GM23338 (cell line): Measurements from ENCODE around the gene COX6B2. TPM values are rescaled to one million over a fixed set of nuclear protein-coding genes. Genes with fewer than 3 reads are reported as not detected.

Experiments used
- ATAC-seq: fragments of 200-7000 bp; cut with Tn5 transposase; 3 replicates; pipeline ENCODE4 v1.9.1; 2020
- DNase-seq: peaks from one replicate; pipeline ENCODE4 v3.0.0-alpha.2; 2015; ENCODE audit warnings: low spot score
- H2AFZ ChIP-seq: fragments of 200-600 bp; sonication (generic); 2 replicates; pipeline ENCODE4 v1.8.0; 2016; ENCODE audit warnings: antibody characterized with exemption, mild to moderate bottlenecking, moderate library complexity
- H3F3A ChIP-seq: fragments of 200-600 bp; sonication (generic); replicated peaks from 2 replicates; pipeline ENCODE4 v1.8.0; 2017; ENCODE audit warnings: antibody characterized with exemption, mixed run types, low read depth
- H3K27ac ChIP-seq: fragments of 200-600 bp; sonication (generic); 2 replicates; pipeline ENCODE4 v1.6.1; 2016; ENCODE audit warnings: low read depth
- H3K27me3 ChIP-seq: fragments of 200-600 bp; sonication (generic); 2 replicates; pipeline ENCODE4 v1.8.0; 2016; ENCODE audit warnings: mild to moderate bottlenecking, mixed run types, moderate library complexity; ENCODE audit not compliant: insufficient read depth
- H3K36me3 ChIP-seq: fragments of 200-600 bp; sonication (generic); 2 replicates; pipeline ENCODE4 v1.8.0; 2016; ENCODE audit warnings: mild to moderate bottlenecking; ENCODE audit not compliant: insufficient read depth
- H3K4me1 ChIP-seq: fragments of 200-600 bp; sonication (generic); 2 replicates; pipeline ENCODE4 v1.8.0; 2016; ENCODE audit warnings: mild to moderate bottlenecking, moderate library complexity; ENCODE audit not compliant: insufficient read depth
- H3K4me2 ChIP-seq: fragments of 200-600 bp; sonication (generic); 2 replicates; pipeline ENCODE4 v1.7.1; 2017; ENCODE audit warnings: mixed run types
- H3K4me3 ChIP-seq: fragments of 200-600 bp; sonication (generic); 2 replicates; pipeline ENCODE4 v1.6.1; 2016; ENCODE audit warnings: mixed run types
- H3K79me2 ChIP-seq: fragments of 200-600 bp; sonication (generic); replicated peaks from 2 replicates; pipeline ENCODE4 v1.8.0; 2017; ENCODE audit warnings: mild to moderate bottlenecking; ENCODE audit not compliant: insufficient read depth
- H3K9me2 ChIP-seq: fragments of 200-600 bp; sonication (generic); 2 replicates; pipeline ENCODE4 v1.8.0; 2017; ENCODE audit not compliant: insufficient read depth
- H4K20me1 ChIP-seq: fragments of 200-600 bp; sonication (generic); replicated peaks from 2 replicates; pipeline ENCODE4 v1.8.0; 2017; ENCODE audit warnings: mild to moderate bottlenecking; ENCODE audit not compliant: insufficient read depth
- H3K27ac Mint-ChIP-seq: 2 replicates; pipeline ENCODE4 v1.8.0; 2020; ENCODE audit warnings: inconsistent platforms, mild to moderate bottlenecking, moderate library complexity, mixed read lengths
- H3K27me3 Mint-ChIP-seq: 3 replicates; pipeline ENCODE4 v1.8.0; 2022; ENCODE audit warnings: low read depth, mild to moderate bottlenecking, moderate library complexity, mixed read lengths, inconsistent platforms; ENCODE audit not compliant: insufficient read depth, poor library complexity
- H3K36me3 Mint-ChIP-seq: 3 replicates; pipeline ENCODE4 v1.8.0; 2021; ENCODE audit warnings: low read depth, mild to moderate bottlenecking, inconsistent platforms, moderate library complexity, mixed read lengths
- H3K4me1 Mint-ChIP-seq: 3 replicates; pipeline ENCODE4 v1.8.0; 2020; ENCODE audit warnings: mild to moderate bottlenecking, inconsistent platforms, mixed read lengths
- H3K4me3 Mint-ChIP-seq: 3 replicates; pipeline ENCODE4 v1.8.0; 2021; ENCODE audit warnings: moderate library complexity, mild to moderate bottlenecking, inconsistent platforms, mixed read lengths
- H3K9me3 Mint-ChIP-seq: 3 replicates; pipeline ENCODE4 v1.8.0; 2020; ENCODE audit warnings: moderate library complexity, mild to moderate bottlenecking, inconsistent platforms, mixed read lengths
- CTCF ChIP-seq, 2 experiments: fragments of 200-600 bp in 1 of 2; sonication (generic) in 1 of 2; conservative IDR thresholded peaks; 2 replicates each; pipeline versions ENCODE4 v1.5.1 to v1.6.1; 2016 to 2017; ENCODE audit warnings: antibody characterized with exemption in 2 of 2, low read depth in 2 of 2, mild to moderate bottlenecking in 2 of 2, moderate library complexity in 1 of 2
- EZH2phosphoT487 ChIP-seq: fragments of 200-600 bp; sonication (generic); IDR thresholded peaks from one replicate; pipeline ENCODE4 v1.8.1; 2018; ENCODE audit warnings: antibody characterized with exemption; ENCODE audit not compliant: unreplicated experiment
- REST ChIP-seq: IDR thresholded peaks from one replicate; pipeline ENCODE4 v1.6.1; 2018; ENCODE audit warnings: antibody characterized with exemption; ENCODE audit not compliant: unreplicated experiment
- STAT1 ChIP-seq: IDR thresholded peaks from one replicate; pipeline ENCODE4 v1.6.1; 2016; ENCODE audit warnings: antibody characterized with exemption; ENCODE audit not compliant: unreplicated experiment
- ZNF462 ChIP-seq: fragments of 250-450 bp; sonication (Bioruptor Pico); IDR thresholded peaks from 2 replicates; pipeline ENCODE4 v1.5.0; 2020; ENCODE audit warnings: mild to moderate bottlenecking, moderate library complexity
- polyA plus RNA-seq: library from polyadenylated mRNA; unstranded; fragments of >200 nt; fragmentation: Nextera tagmentation; extraction: Ambion mirVana; gene quantifications from 2 replicates; pipeline ENCODE4 v1.2.1, GENCODE V29; 2016
- total RNA-seq: library from RNA; depleted of rRNA; stranded (reverse); fragments of >200 nt; shearing (Covaris generic); gene quantifications from 2 replicates; pipeline ENCODE4 v1.2.3, GENCODE V29; 2014

The COX6B2 gene
- total and polyA plus RNA-seq, 2 experiments from 2014 or later: 2.7 to 5.3 TPM

- H3K4me3 Mint-ChIP-seq: no peak overlapping the region
- DNase-seq: no peak
Observed at GRCh38 chr19:55345101-55345817, 9.3 kb downstream of the COX6B2 start.

GRCh38 chr19:55344444-55344843, 10.1 kb downstream of the COX6B2 start:
- Mint-ChIP-seq H3K27ac (no peak overlapping the region), H3K4me1 (peaks cover 33% of the 10 kb centered on the region), H3K36me3 (peaks cover 39% of the 10 kb centered on the region), H3K4me3 (no peak overlapping the region), H3K9me3 (no peaks in the 10 kb centered on the region), H3K27me3 (peaks cover 27% of the 10 kb centered on the region)
- no peak overlapping the region for H3K4me2 ChIP-seq
- no peak overlapping the region for H2AFZ ChIP-seq
- H3K79me2 ChIP-seq: no peaks in the 10 kb centered on the region
- ATAC-seq (no peak), DNase-seq (no peak)
- H3K4me3 ChIP-seq: no peak overlapping the region
- 0 out of 2 replicates have a peak, but pooled peaks cover 3% of the 10 kb centered on the region for H4K20me1 ChIP-seq
- no peaks in the 10 kb centered on the region for H3K27me3 ChIP-seq
- H3K4me1 ChIP-seq: peaks cover 26% of the 10 kb centered on the region
- TF ChIP-seq ZNF462: no peak
- TF ChIP-seq CTCF (conservative IDR thresholded peaks at IDR 0.05; ENCODE audit: low read depth in 2 of 2): peak in 1 of 2 experiments; percentile 31; a peak in 2 of 4 replicates
- no peaks in the 10 kb centered on the region for H3K9me2 ChIP-seq
- H3F3A ChIP-seq: peaks cover 15% of the 10 kb centered on the region
- H3K36me3 ChIP-seq: no peaks in the 10 kb centered on the region; the same call in 1 of the 2 replicates
- H3K27ac ChIP-seq: no peak overlapping the region

More at GRCh38 chr19:55345101-55345817, 9.3 kb downstream of the COX6B2 start:
- Mint-ChIP-seq H3K36me3 (peaks cover 39% of the 10 kb centered on the region), H3K27ac (peak overlapping the region; percentile 48; the same call in 1 of the 2 replicates), H3K9me3 (no peaks in the 10 kb centered on the region), H3K27me3 (peaks cover 21% of the 10 kb centered on the region), H3K4me1 (peaks cover 38% of the 10 kb centered on the region)
- Histone ChIP-seq H3K4me3 (no peak overlapping the region), H3K4me2 (no peak overlapping the region), H4K20me1 (0 out of 2 replicates have a peak, but pooled peaks cover 3% of the 10 kb centered on the region), H3K4me1 (peaks cover 35% of the 10 kb centered on the region), H3F3A (peaks cover 17% of the 10 kb centered on the region), H2AFZ (no peak overlapping the region), H3K27ac (no peak overlapping the region), H3K79me2 (no peaks in the 10 kb centered on the region), H3K36me3 (no peaks in the 10 kb centered on the region; the same call in 1 of the 2 replicates), H3K27me3 (no peaks in the 10 kb centered on the region), H3K9me2 (no peaks in the 10 kb centered on the region)
- no peak for ATAC-seq
- TF ChIP-seq STAT1 (no peak), EZH2phosphoT487 (no peak), REST (no peak)
